Right lung (tissue), 5 donors: Measurements from ENCODE around the gene ZNF844. TPM values are rescaled to one million over a fixed set of nuclear protein-coding genes. Genes with fewer than 3 reads are reported as not detected.
"Not testable (repeated sequence)": the region's sequence is repeated elsewhere in the genome, so short reads cannot be mapped to it uniquely, and the experiment has no call there.

Experiments used
- DNase-seq, 2 donors: peaks; one replicate each; pipeline ENCODE4 v3.0.0-alpha.2; 2013
- polyA plus RNA-seq, 5 donors: library from polyadenylated mRNA; unstranded; fragments of 120-200 nt; gene quantifications; one replicate each; pipeline versions ENCODE4 v1.2.1 to v1.2.3, GENCODE V29; 2013; ENCODE audit warnings: inconsistent platforms in 1 of 5, low replicate concordance in 1 of 5; ENCODE audit not compliant: insufficient read length in 5 of 5, insufficient read depth in 1 of 5

Gene ZNF844
- polyA plus RNA-seq, 5 donors: 11.4 to 26.6 (median 23.8) TPM

DNA sequence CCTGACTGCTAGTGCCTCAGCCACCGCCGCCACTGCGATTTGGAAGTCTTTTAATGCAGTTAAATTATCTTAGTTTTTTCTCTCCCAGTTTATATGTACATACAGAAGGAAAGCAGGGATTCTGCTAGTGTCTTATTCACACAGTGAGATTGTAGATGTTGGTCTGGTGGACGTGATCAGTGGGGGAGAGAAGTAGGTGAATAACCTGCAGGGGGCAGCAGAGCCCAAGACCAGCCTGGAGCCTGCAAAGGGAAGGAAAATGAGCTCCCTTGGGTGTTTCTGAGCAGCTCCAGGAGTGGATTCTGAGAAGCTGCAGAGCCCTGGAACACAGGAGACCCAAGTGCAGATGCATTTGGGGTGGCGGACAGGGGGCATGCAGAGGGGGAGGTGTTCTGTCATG lies 26.3 kb downstream of the ZNF844 start:
- DNase-seq: peak; percentile 26 to 48

- DNase-seq: peak; percentile 88 to 91
Measured at GRCh38 chr19:12092065-12092867, 27.7 kb downstream of the ZNF844 start.

- DNase-seq: peak in 1 of 2 donors; percentile 3
Measured at GRCh38 chr19:12092956-12093355, 28.4 kb downstream of the ZNF844 start.

DNA sequence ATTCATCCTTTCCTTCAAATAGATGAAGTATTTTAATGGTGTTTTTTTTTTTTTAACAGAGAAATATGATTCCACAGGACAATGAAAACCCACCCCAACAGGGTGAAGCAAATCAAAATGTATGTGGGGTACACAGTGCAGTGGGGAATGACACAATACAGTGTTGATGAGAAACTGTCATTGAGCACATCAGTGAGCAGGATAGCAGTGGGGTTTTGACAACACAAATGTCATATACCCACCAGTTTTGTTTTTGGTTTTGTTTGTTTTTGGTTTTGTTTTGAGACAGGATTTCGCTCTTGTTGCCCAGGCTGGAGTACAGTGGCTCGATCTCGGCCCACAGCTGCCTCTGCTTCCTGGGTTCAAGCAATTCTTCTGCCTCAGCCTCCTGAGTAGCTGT lies 29.2 kb downstream of the ZNF844 start:
- DNase-seq: no peak

GRCh38 chr19:12095111-12095790 lies 30.7 kb downstream of the ZNF844 start:
- no peak for DNase-seq

- DNase-seq: no peak
Measured at GRCh38 chr19:12098040-12098439, 33.5 kb downstream of the ZNF844 start.

DNA sequence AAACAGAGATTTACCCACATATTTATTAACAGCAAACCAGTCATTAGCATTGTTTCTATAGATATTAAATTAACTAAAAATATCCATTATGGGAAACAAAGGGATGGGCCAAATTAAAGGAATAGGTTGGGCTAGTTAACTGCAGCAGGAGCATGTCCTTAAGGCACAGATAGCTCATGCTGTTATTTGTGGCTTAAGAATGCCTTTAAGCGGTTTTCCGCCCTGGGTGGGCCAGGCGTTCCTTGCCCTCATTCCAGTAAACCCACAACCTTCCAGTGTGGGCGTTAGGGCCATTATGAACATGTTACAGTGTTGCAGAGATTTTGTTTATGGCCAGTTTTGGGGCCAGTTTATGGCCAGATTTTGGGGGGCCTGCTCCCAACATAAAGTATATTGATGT lies 39.4 kb downstream of the ZNF844 start:
- DNase-seq: not testable (repeated sequence)

GRCh38 chr19:12111176-12111575 lies 46.6 kb downstream of the ZNF844 start:
- DNase-seq: no peak

DNA sequence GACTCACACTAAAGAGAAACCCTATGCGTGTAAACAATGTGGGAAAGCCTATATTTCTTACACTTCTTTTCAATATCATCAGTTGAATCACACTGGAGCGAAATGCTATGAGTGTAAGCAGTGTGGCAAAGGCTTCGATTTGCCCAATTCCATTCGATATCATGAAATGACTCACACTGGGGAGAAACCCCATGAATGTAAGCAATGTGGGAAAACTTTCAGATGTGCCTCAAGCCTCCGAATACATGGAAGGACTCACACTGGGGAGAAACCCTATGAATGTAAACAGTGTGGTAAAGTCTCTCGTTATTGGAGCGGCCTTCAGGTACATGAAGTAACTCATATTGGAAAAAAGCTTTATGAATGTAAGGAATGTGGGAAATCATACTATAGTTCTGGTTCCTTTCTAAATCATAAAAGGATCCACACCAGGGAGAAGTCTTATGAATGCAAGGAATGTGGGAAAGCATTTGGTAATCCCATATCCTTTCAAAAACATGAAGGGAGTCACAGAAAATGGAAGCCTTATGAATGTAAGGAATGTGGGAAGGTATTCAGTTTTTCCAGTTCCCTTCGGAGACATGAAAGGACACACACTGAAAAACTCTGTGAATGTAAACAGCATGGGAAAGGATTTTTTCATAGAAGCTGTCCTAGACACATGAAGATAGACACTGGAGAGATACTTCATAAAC lies 47.6 kb downstream of the ZNF844 start:
- DNase-seq: no peak

DNA sequence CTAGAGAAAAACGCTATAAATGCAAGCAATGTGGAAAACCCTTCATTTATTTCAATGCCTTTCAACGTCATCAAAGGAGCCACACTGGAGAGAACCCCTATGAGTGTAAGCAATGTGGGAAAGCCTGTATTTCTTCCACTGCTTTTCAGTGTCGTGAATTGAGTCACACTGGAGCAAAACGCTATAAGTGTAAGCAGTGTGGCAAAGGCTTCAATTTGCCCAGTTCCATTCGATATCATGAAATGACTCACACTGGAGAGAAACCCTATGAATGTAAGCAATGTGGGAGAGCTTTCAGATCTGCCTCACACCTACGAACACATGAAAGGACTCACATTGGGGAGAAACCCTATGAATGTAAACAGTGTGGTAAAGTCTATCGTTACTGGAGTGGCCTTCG lies 48.2 kb downstream of the ZNF844 start:
- DNase-seq: no peak

GRCh38 chr19:12113121-12113520 lies 48.6 kb downstream of the ZNF844 start:
- DNase-seq: no peak

- no peak for DNase-seq
Measured at GRCh38 chr19:12117201-12117970, 52.9 kb downstream of the ZNF844 start.

DNA sequence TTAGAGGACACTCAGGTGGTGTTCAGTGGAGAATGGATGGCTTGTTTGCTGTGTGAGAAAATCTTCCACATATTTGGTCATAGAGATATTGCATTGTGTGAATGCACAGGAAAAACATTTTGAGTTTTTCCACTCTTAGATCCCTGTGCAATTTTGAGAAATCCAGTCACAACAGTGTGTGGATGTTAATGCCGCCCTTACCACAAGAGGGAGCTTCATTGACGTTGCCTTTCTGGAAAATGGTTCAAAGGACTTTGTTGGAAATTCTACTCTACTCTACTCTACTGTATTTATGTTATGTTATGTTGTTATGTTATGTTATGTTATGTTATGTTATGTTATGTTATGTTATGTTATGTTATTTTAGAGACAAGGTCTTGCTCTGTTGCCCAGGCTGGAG lies 62.2 kb downstream of the ZNF844 start:
- DNase-seq: no peak

Other genes with a start within 250 kb of the ZNF844 start
- gene ZNF439, start 216.0 kb upstream of the ZNF844 start, polyA plus RNA-seq: 10 to 100 TPM; 12.8 to 22.7 (median 18.5) TPM
- gene ZNF69, start 176.9 kb upstream of the ZNF844 start, polyA plus RNA-seq: 10 to 100 TPM; 10.1 to 26.0 (median 17.6) TPM
- gene ZNF700, start 139.6 kb upstream of the ZNF844 start, polyA plus RNA-seq: 10 to 100 TPM; 17.0 to 25.4 (median 20.2) TPM
- gene ZNF763, start 99.7 kb upstream of the ZNF844 start, polyA plus RNA-seq: 10 to 100 TPM in 1 of 5 donors, 1 to 10 TPM in 4; 5.3 to 11.1 (median 8.3) TPM
- gene ZNF433, start 29.1 kb upstream of the ZNF844 start, polyA plus RNA-seq: 10 to 100 TPM; 13.1 to 19.1 (median 17.5) TPM
- gene ZNF878, start 11.8 kb upstream of the ZNF844 start, polyA plus RNA-seq: 1 to 10 TPM; 1.1 to 1.6 (median 1.4) TPM
- gene ZNF20, start 75.6 kb downstream of the ZNF844 start, polyA plus RNA-seq: 10 to 100 TPM in 1 of 5 donors, 1 to 10 TPM in 4; 6.9 to 10.6 (median 7.1) TPM
- 10 to 100 TPM; 10.6 to 17.9 (median 16.1) TPM for gene ZNF625, start 92.0 kb downstream of the ZNF844 start, polyA plus RNA-seq
- gene ZNF136, start 98.4 kb downstream of the ZNF844 start, polyA plus RNA-seq: 10 to 100 TPM; 11.1 to 19.5 (median 18.1) TPM
- gene ZNF44, start 230.2 kb downstream of the ZNF844 start, polyA plus RNA-seq: 10 to 100 TPM; 22.3 to 31.3 (median 27.4) TPM